GM12878 (cell line): ENCODE measurements around the gene ACYP1. TPM values are rescaled to one million over a fixed set of nuclear protein-coding genes. Genes with fewer than 3 reads are reported as not detected.

ENCODE experiments used
- BHLHE40 ChIP-seq, 2 experiments: fragments of 450-650 bp in 1 of 2; IDR thresholded peaks; 2 replicates each; pipeline ENCODE4 v1.6.1; 2011 to 2017; ENCODE audit warnings: low read depth in 2 of 2, borderline replicate concordance in 1 of 2, improper control_type of control experiment in 1 of 2, low read length in 1 of 2, mild to moderate bottlenecking in 1 of 2
- BMI1 ChIP-seq: fragments of 450-650 bp; IDR thresholded peaks from 2 replicates; pipeline ENCODE4 v1.6.1; 2016; ENCODE audit warnings: mild to moderate bottlenecking, moderate library complexity, borderline replicate concordance
- CBFB ChIP-seq: IDR thresholded peaks from 2 replicates; pipeline ENCODE4 v1.6.1; 2016; ENCODE audit warnings: antibody characterized with exemption, low read depth
- CHD1 ChIP-seq: IDR thresholded peaks from 2 replicates; pipeline ENCODE4 v1.6.1; 2012; ENCODE audit warnings: low read depth, low read length, improper control_type of control experiment
- CREB1 ChIP-seq: IDR thresholded peaks from 2 replicates; pipeline ENCODE4 v1.6.1; 2012; ENCODE audit warnings: low read depth, mild to moderate bottlenecking, inconsistent platforms
- CTCF ChIP-seq, 3 experiments: IDR thresholded peaks in 2 of 3; conservative IDR thresholded peaks in 1 of 3; 2 replicates each; pipeline ENCODE4 v1.5.1; 2011; ENCODE audit warnings: low read depth in 3 of 3, low read length in 3 of 3, mild to moderate bottlenecking in 3 of 3, control low read depth in 2 of 3, moderate library complexity in 2 of 3, inconsistent platforms in 1 of 3, mixed read lengths in 1 of 3; ENCODE audit not compliant: control insufficient read depth in 2 of 3, insufficient read depth in 1 of 3; ENCODE audit errors: extremely low read depth in 1 of 3
- HCFC1 ChIP-seq: fragments of 150-350 bp; IDR thresholded peaks from 2 replicates; pipeline ENCODE4 v1.6.1; 2014; ENCODE audit warnings: low read length
- HDAC6 ChIP-seq: fragments of 200-600 bp; sonication (generic); IDR thresholded peaks from one replicate; pipeline ENCODE4 v1.8.0; 2017; ENCODE audit warnings: antibody characterized with exemption; ENCODE audit not compliant: unreplicated experiment
- MEF2B ChIP-seq: fragments of 450-650 bp; IDR thresholded peaks from 2 replicates; pipeline ENCODE4 v1.6.1; 2018; ENCODE audit warnings: mild to moderate bottlenecking, moderate library complexity; ENCODE audit not compliant: partially characterized antibody, poor library complexity, severe bottlenecking
- MYB ChIP-seq: fragments of 150-350 bp; IDR thresholded peaks from 2 replicates; pipeline ENCODE4 v1.6.1; 2014; ENCODE audit warnings: mild to moderate bottlenecking, low read depth, low read length, borderline replicate concordance
- NBN ChIP-seq: fragments of 450-650 bp; IDR thresholded peaks from 2 replicates; pipeline ENCODE4 v1.6.1; 2016
- PAX5 ChIP-seq: IDR thresholded peaks from 2 replicates; pipeline ENCODE4 v1.6.1; 2011; ENCODE audit warnings: low read depth, low read length, borderline replicate concordance
- POLR2AphosphoS5 ChIP-seq: IDR thresholded peaks from 2 replicates; pipeline ENCODE4 v1.6.1; 2011; ENCODE audit warnings: mild to moderate bottlenecking, low read length, inconsistent platforms
- POU2F2 ChIP-seq: IDR thresholded peaks from 3 replicates; pipeline ENCODE4 v1.6.1; 2011; ENCODE audit warnings: low read depth, mild to moderate bottlenecking, low read length, borderline replicate concordance
- RB1 ChIP-seq: fragments of 450-650 bp; formaldehyde crosslinking; IDR thresholded peaks from 2 replicates; pipeline ENCODE4 v1.6.1; 2017; ENCODE audit warnings: mild to moderate bottlenecking, borderline replicate concordance
- RUNX3 ChIP-seq: IDR thresholded peaks from 2 replicates; pipeline ENCODE4 v1.6.1; 2012; ENCODE audit warnings: low read length, inconsistent platforms
- SIN3A ChIP-seq: IDR thresholded peaks from 2 replicates; pipeline ENCODE4 v1.6.1; 2012; ENCODE audit warnings: low read depth, low read length, improper control_type of control experiment
- SREBF1 ChIP-seq: IDR thresholded peaks from 2 replicates; pipeline ENCODE4 v1.6.1; 2012; ENCODE audit warnings: mild to moderate bottlenecking, low read length
- SRF ChIP-seq, 2 experiments: IDR thresholded peaks; 2 replicates each; pipeline ENCODE4 v1.6.1; 2011; ENCODE audit warnings: low read depth in 2 of 2, low read length in 2 of 2, mild to moderate bottlenecking in 1 of 2, moderate library complexity in 1 of 2
- STAT1 ChIP-seq: fragments of 450-650 bp; conservative IDR thresholded peaks from 2 replicates; pipeline ENCODE4 v1.6.1; 2014; ENCODE audit warnings: antibody characterized with exemption, mild to moderate bottlenecking
- TAF1 ChIP-seq: IDR thresholded peaks from 2 replicates; pipeline ENCODE4 v1.6.1; 2011; ENCODE audit warnings: mild to moderate bottlenecking, low read depth, low read length, borderline replicate concordance
- TCF7 ChIP-seq: IDR thresholded peaks from 2 replicates; pipeline ENCODE4 v1.6.1; 2014; ENCODE audit warnings: antibody characterized with exemption, borderline replicate concordance
- ZNF217 ChIP-seq: fragments of 450-650 bp; IDR thresholded peaks from 2 replicates; pipeline ENCODE4 v1.6.1; 2017; ENCODE audit warnings: antibody characterized with exemption, mild to moderate bottlenecking
- ZNF592 ChIP-seq: fragments of 450-650 bp; IDR thresholded peaks from 2 replicates; pipeline ENCODE4 v1.6.1; 2017; ENCODE audit warnings: mild to moderate bottlenecking, moderate library complexity
- ZZZ3 ChIP-seq: IDR thresholded peaks from 2 replicates; pipeline ENCODE4 v1.6.1; 2011; ENCODE audit warnings: low read depth; ENCODE audit not compliant: control insufficient read depth, insufficient read length
- polyA plus RNA-seq, 11 experiments: library from polyadenylated mRNA; depleted of rRNA in 4 of 11; unstranded in 6 of 11; stranded (reverse) in 5 of 11; fragments of >200 nt; fragmentation: Nextera tagmentation in 4 of 11; fragmentation: Illumina TruSeq in 1 of 11; extraction: Ambion mirVana in 4 of 11; extraction: Trizol in 1 of 11; gene quantifications; 1 replicate in 1 of 11; 2 replicates in 10 of 11; pipeline versions ENCODE4 v1.2.1 to v1.2.3, GENCODE V29; 2011 to 2016; ENCODE audit warnings: inconsistent platforms in 2 of 11, missing spikeins in 2 of 11, low read depth in 1 of 11
- total RNA-seq, 4 experiments: library from RNA; depleted of rRNA in 3 of 4; stranded (reverse); fragments of >200 nt in 3 of 4; fragmentation: Illumina TruSeq in 1 of 4; extraction: Trizol in 1 of 4; gene quantifications; 2 replicates each; pipeline versions ENCODE4 v1.2.1 to v1.2.3, GENCODE V29; 2013 to 2021
- TF ChIP-seq, protein P1 (sequence below): fragments of 450-650 bp; IDR thresholded peaks from 2 replicates; pipeline ENCODE4 v1.6.1; 2016; ENCODE audit warnings: mild to moderate bottlenecking

The ACYP1 gene
- total and polyA plus RNA-seq, 10 of the 15 experiments (the other 5 are each of a cell fraction or from before 2014, with no cell fraction given), result 18.2 to 52.6 (median 43.5) TPM

DNA sequence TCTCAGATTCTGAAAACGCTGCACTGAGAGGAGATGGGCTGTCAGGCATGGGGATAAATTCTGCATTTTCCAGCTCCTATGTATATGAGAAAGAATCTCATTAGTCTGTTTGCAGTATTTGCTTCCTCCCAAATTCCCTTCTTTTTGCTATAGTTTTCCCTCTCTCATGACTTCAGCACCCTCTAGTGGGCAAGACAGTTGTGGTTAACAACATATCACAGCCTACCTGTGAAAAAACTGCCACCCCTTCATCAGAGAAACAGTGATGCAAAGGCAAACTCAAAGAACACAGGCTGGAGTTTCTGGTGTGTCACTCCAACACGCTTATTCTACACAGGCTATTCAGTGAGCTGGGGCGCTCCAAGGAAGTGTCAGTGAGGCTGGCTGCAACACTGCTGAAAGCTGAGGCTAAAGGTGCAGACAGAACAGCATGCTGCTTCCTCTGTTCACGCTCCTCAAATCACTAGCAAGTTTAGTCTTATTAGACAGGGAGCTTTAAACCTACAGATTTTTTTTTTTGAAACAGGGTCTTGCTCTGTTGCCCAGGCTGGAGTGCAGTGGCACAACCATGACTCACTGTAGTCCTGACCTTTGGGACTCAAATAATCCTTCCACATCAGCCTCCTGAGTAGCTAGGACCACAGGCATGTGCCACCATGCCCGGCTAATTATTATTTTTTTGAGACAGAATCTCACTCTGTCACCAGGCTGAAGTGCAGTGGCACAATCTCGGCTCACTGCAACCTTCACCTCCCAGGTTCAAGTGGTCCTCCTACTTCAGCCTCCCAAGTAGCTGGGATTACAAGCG, 24.9 kb upstream of the ACYP1 start (continued):
- TF ChIP-seq MYB, result no peak
- TF ChIP-seq CREB1, result no peak
- TF ChIP-seq HDAC6, result no peak
- TF ChIP-seq MEF2B, result no peak
- no peak for TF ChIP-seq ZZZ3
- TF ChIP-seq CHD1, result no peak
- no peak for TF ChIP-seq POU2F2
- peak; percentile 66; the same call in 1 of the 2 replicates for TF ChIP-seq CBFB
- TF ChIP-seq TCF7, result no peak
- no peak for TF ChIP-seq ZNF592
- TF ChIP-seq BMI1, result no peak
- no peak for TF ChIP-seq SREBF1
- TF ChIP-seq SIN3A, result no peak
- TF ChIP-seq TAF1, result no peak
- no peak for TF ChIP-seq POLR2AphosphoS5
- TF ChIP-seq STAT1, result no peak
- TF ChIP-seq NBN, result no peak
- no peak for TF ChIP-seq PAX5
- no peak for TF ChIP-seq ZNF217
- TF ChIP-seq BHLHE40 (IDR thresholded peaks at IDR 0.05; ENCODE audit: borderline replicate concordance in 1 of 2, low read depth in 2 of 2, low read length in 1 of 2), result no peak
- no peak for TF ChIP-seq SRF (IDR thresholded peaks at IDR 0.05; ENCODE audit: low read depth in 2 of 2, low read length in 2 of 2)
- peak; percentile 64 to 83 (median 68) for TF ChIP-seq CTCF (IDR thresholded peaks at IDR 0.05 in 2 of 3, conservative IDR thresholded peaks at IDR 0.05 in 1 of 3; ENCODE audit: control insufficient read depth in 2 of 3, extremely low read depth in 1 of 3, insufficient read depth in 1 of 3, low read depth in 3 of 3, low read length in 3 of 3)
- TF ChIP-seq, protein P1, sequence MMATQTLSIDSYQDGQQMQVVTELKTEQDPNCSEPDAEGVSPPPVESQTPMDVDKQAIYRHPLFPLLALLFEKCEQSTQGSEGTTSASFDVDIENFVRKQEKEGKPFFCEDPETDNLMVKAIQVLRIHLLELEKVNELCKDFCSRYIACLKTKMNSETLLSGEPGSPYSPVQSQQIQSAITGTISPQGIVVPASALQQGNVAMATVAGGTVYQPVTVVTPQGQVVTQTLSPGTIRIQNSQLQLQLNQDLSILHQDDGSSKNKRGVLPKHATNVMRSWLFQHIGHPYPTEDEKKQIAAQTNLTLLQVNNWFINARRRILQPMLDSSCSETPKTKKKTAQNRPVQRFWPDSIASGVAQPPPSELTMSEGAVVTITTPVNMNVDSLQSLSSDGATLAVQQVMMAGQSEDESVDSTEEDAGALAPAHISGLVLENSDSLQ, result peak; percentile 22; the same call in 1 of the 2 replicates
- TF ChIP-seq RUNX3, result peak; percentile 91
- TF ChIP-seq RB1, result no peak
- TF ChIP-seq HCFC1, result no peak
